Trophoblast cell (in vitro differentiated cells and primary cell): ENCODE results near the gene ADAM15.

Source experiments
- DNase-seq, 2 donors: peaks; one replicate each; pipeline ENCODE4 v3.0.0-alpha.2; 2016
- H2AFZ ChIP-seq: 2 replicates; pipeline ENCODE4 v1.6.1; 2013; ENCODE audit warnings: low read length, moderate library complexity, mild to moderate bottlenecking; ENCODE audit not compliant: insufficient read depth, poor library complexity
- H2AK5ac ChIP-seq: 2 replicates; pipeline ENCODE4 v1.6.1; 2013; ENCODE audit warnings: mild to moderate bottlenecking, low read length
- H2BK120ac ChIP-seq: 2 replicates; pipeline ENCODE4 v1.6.1; 2013; ENCODE audit warnings: low read length, mild to moderate bottlenecking, moderate library complexity; ENCODE audit not compliant: insufficient read depth, poor library complexity
- H2BK12ac ChIP-seq: 2 replicates; pipeline ENCODE4 v1.6.1; 2013; ENCODE audit warnings: mild to moderate bottlenecking, low read length, moderate library complexity
- H2BK5ac ChIP-seq: 2 replicates; pipeline ENCODE4 v1.6.1; 2013; ENCODE audit warnings: low read length, low read depth, moderate library complexity, mild to moderate bottlenecking; ENCODE audit not compliant: poor library complexity
- H3K14ac ChIP-seq: 2 replicates; pipeline ENCODE4 v1.6.1; 2013; ENCODE audit warnings: mild to moderate bottlenecking, low read length
- H3K18ac ChIP-seq: 2 replicates; pipeline ENCODE4 v1.6.1; 2013; ENCODE audit warnings: mild to moderate bottlenecking, low read length
- H3K23ac ChIP-seq: 2 replicates; pipeline ENCODE4 v1.6.1; 2013; ENCODE audit warnings: low read length
- H3K27ac ChIP-seq: 2 replicates; pipeline ENCODE4 v1.5.1; 2013; ENCODE audit warnings: low read depth, mild to moderate bottlenecking, inconsistent platforms, low read length, moderate library complexity
- H3K27me3 ChIP-seq: 2 replicates; pipeline ENCODE4 v1.6.1; 2013; ENCODE audit warnings: inconsistent platforms, mild to moderate bottlenecking, low read length, moderate library complexity; ENCODE audit not compliant: insufficient read depth
- H3K36me3 ChIP-seq, 2 experiments: 1 replicate in 1 of 2; 2 replicates in 1 of 2; pipeline ENCODE4 v1.6.1; 2013; ENCODE audit warnings: low read length in 2 of 2, mild to moderate bottlenecking in 2 of 2, moderate library complexity in 1 of 2; ENCODE audit not compliant: insufficient read depth in 2 of 2, control insufficient read depth in 1 of 2
- H3K4ac ChIP-seq: 2 replicates; pipeline ENCODE4 v1.6.1; 2013; ENCODE audit warnings: low read depth, mild to moderate bottlenecking, low read length, moderate library complexity
- H3K4me1 ChIP-seq, 2 experiments: 1 replicate in 1 of 2; 2 replicates in 1 of 2; pipeline ENCODE4 v1.6.1; 2013; ENCODE audit warnings: low read length in 2 of 2, mild to moderate bottlenecking in 2 of 2, moderate library complexity in 1 of 2; ENCODE audit not compliant: insufficient read depth in 2 of 2, control insufficient read depth in 1 of 2
- H3K4me2 ChIP-seq: 2 replicates; pipeline ENCODE4 v1.6.1; 2013; ENCODE audit warnings: inconsistent platforms, mild to moderate bottlenecking, low read length, moderate library complexity
- H3K4me3 ChIP-seq: 2 replicates; pipeline ENCODE4 v1.5.1; 2013; ENCODE audit warnings: mild to moderate bottlenecking, low read depth, low read length, inconsistent platforms
- H3K79me1 ChIP-seq: one replicate; pipeline ENCODE4 v1.6.1; 2013; ENCODE audit warnings: low read length
- H3K79me2 ChIP-seq: 2 replicates; pipeline ENCODE4 v1.6.1; 2013; ENCODE audit warnings: low read length, mild to moderate bottlenecking; ENCODE audit not compliant: control insufficient read depth, insufficient read depth, poor library complexity
- H3K9ac ChIP-seq: 2 replicates; pipeline ENCODE4 v1.6.1; 2013; ENCODE audit warnings: mild to moderate bottlenecking, low read length
- H3K9me3 ChIP-seq: 2 replicates; pipeline ENCODE4 v1.6.1; 2013; ENCODE audit warnings: low read depth, mild to moderate bottlenecking, control low read depth, inconsistent platforms, low read length; ENCODE audit not compliant: insufficient read depth
- H4K12ac ChIP-seq: 2 replicates; pipeline ENCODE4 v1.6.1; 2013; ENCODE audit warnings: low read depth, mild to moderate bottlenecking, low read length, moderate library complexity
- H4K8ac ChIP-seq: 2 replicates; pipeline ENCODE4 v1.6.1; 2013; ENCODE audit warnings: low read depth, mild to moderate bottlenecking, low read length, moderate library complexity
- H4K91ac ChIP-seq: one replicate; pipeline ENCODE4 v1.6.1; 2013; ENCODE audit warnings: low read depth, mild to moderate bottlenecking, low read length, moderate library complexity
- WGBS: extraction: QIAGEN DNeasy Blood & Tissue Kit; methylation state at CpG from one replicate; pipeline ENCODE4 v1.1.7; 2013; ENCODE audit warnings: missing lambda C conversion rate; ENCODE audit not compliant: insufficient read length, insufficient coverage; ENCODE audit errors: extremely low coverage; 5-methylcytosine and 5-hydroxymethylcytosine counted together

The ADAM15 gene

DNA sequence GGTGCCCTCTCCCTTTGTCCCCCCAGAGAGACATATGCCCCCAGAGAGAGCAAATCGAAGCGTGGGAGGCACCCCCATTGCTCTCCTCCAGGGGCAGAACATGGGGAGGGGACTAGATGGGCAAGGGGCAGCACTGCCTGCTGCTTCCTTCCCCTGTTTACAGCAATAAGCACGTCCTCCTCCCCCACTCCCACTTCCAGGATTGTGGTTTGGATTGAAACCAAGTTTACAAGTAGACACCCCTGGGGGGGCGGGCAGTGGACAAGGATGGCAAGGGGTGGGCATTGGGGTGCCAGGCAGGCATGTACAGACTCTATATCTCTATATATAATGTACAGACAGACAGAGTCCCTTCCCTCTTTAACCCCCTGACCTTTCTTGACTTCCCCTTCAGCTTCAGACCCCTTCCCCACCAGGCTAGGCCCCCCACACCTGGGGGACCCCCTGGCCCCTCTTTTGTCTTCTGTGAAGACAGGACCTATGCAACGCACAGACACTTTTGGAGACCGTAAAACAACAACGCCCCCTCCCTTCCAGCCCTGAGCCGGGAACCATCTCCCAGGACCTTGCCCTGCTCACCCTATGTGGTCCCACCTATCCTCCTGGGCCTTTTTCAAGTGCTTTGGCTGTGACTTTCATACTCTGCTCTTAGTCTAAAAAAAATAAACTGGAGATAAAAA lies 35.9 kb downstream of the ADAM15 start:
- H3K79me1 ChIP-seq: peaks cover 7% of the 10 kb centered on the region
- H3K4ac ChIP-seq: no peak overlapping the region
- no peak overlapping the region for H4K91ac ChIP-seq

DNA sequence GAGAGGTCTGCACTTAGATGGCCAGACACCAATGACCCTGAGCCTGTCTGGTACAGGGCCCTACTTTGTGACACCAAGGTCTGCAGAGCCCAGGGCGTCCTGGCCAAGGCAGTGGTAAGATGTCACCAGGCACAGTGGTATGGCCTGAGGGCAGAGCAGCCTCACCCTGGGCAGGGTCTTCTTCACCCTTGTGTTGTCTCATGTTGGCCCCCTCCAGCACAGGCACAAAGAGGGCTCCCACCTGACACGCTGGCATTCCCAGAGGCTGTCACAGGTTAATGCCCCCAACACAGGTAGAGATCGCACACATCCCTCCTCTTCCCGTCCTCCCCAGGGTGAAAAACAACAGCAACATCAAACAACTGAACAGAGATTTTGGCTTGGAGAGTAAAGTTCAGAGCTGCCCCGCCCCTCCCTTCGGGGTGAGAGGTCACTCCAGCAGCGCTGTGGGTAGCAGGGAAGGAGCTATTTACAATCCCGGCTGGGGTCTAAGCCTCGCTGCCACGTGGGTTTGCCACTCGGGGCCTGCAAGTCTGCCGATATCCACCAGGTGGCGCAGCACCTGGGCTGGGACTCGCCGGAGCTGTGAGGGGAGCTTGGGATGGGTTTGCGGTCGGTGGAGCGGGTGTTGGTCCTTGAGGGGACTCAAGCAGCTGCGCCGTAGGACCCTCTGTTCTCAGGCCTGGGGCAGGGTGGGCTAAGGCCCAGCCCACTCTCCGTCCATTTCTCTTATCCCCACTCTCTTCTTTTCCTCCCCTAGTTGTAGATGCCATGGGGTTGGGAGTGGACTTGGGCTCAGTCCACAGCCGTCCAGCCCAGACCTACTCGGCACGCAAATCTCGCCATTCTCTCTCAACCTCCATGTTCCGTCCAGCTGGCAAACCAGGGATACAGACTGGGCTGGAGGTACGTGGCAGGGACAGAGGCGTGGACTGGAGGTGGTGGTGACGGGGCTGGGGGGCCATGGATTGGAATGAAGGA lies 40.2 kb downstream of the ADAM15 start:
- DNase-seq: peak; percentile 88 to 96

More for the DNA sequence above, 35.9 kb downstream of the ADAM15 start:
- no peak overlapping the region for H3K18ac ChIP-seq
- no peak overlapping the region for H2BK120ac ChIP-seq
- no peak overlapping the region for H3K4me2 ChIP-seq
- no peak overlapping the region for H2AFZ ChIP-seq
- H4K8ac ChIP-seq: no peak overlapping the region
- H3K27ac ChIP-seq: no peak overlapping the region
- peaks cover 6% of the 10 kb centered on the region for H3K9me3 ChIP-seq
- no peak for DNase-seq
- no peak overlapping the region for H3K14ac ChIP-seq
- H2AK5ac ChIP-seq: no peak overlapping the region
- H3K27me3 ChIP-seq: peaks cover 19% of the 10 kb centered on the region
- no peak overlapping the region for H3K23ac ChIP-seq
- no peak overlapping the region for H3K9ac ChIP-seq
- peaks cover 16 to 19% of the 10 kb centered on the region in 2 experiments for H3K4me1 ChIP-seq
- no peak overlapping the region for H2BK12ac ChIP-seq
- H3K79me2 ChIP-seq: no peaks in the 10 kb centered on the region
- H3K4me3 ChIP-seq: no peak overlapping the region
- H3K36me3 ChIP-seq: no peaks in the 10 kb centered on the region
- H4K12ac ChIP-seq: no peak overlapping the region
- WGBS: no CpG with 5 or more reads among the region's 8 CpGs
- H2BK5ac ChIP-seq: no peak overlapping the region

DNA sequence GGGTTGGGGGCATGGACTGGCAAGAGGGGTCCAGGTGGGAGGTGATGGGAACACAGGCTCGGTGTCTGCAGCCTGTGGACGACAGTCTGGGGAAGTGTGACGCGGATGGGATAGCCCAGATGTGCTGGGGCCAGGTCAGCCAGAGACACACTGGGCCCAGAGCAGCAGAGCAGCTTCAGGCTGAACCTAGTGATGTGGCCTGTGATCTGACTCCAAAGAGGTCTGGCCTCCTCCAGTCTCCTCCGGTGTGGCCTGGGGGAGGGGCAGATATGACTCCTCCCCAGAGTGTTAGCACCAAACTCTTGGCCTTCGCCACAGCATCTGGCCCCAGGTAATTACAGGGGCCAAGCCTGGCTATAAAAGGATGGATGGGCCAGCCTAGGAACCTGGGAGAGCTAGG lies 41.0 kb downstream of the ADAM15 start:
- Histone ChIP-seq H4K91ac (no peak overlapping the region), H3K4me2 (no peak overlapping the region), H3K23ac (no peak overlapping the region), H3K4ac (no peak overlapping the region), H3K14ac (no peak overlapping the region), H2AFZ (no peak overlapping the region), H3K9me3 (peaks cover 2% of the 10 kb centered on the region), H4K12ac (no peak overlapping the region), H3K79me2 (no peaks in the 10 kb centered on the region), H3K27ac (no peak overlapping the region), H3K27me3 (no peaks in the 10 kb centered on the region), H2BK12ac (no peak overlapping the region), H3K4me1 (peaks cover 3 to 8% of the 10 kb centered on the region in 2 experiments), H3K9ac (no peak overlapping the region), H3K4me3 (no peak overlapping the region), H2BK120ac (no peak overlapping the region), H4K8ac (no peak overlapping the region), H3K36me3 (no peaks in the 10 kb centered on the region), H3K18ac (no peak overlapping the region), H2BK5ac (no peak overlapping the region), H3K79me1 (peaks cover 2% of the 10 kb centered on the region), H2AK5ac (peak overlapping the region; percentile 46)
- DNase-seq: peak in 1 of 2 donors; percentile 29
- WGBS: no CpG with 5 or more reads among the region's 6 CpGs

More for the DNA sequence above, 40.2 kb downstream of the ADAM15 start:
- no peaks in the 10 kb centered on the region for H3K36me3 ChIP-seq
- H3K4me1 ChIP-seq: peaks cover 3 to 8% of the 10 kb centered on the region in 2 experiments
- no peak overlapping the region for H2BK120ac ChIP-seq
- no peak overlapping the region for H3K27ac ChIP-seq
- no peak overlapping the region for H2AFZ ChIP-seq
- H3K23ac ChIP-seq: no peak overlapping the region
- WGBS: no CpG with 5 or more reads among the region's 29 CpGs
- no peak overlapping the region for H4K12ac ChIP-seq
- no peak overlapping the region for H2AK5ac ChIP-seq
- no peaks in the 10 kb centered on the region for H3K27me3 ChIP-seq
- no peak overlapping the region for H4K8ac ChIP-seq
- peaks cover 2% of the 10 kb centered on the region for H3K79me1 ChIP-seq
- peak overlapping the region; percentile 21 for H2BK12ac ChIP-seq
- H3K14ac ChIP-seq: peak overlapping the region; percentile 30
- peaks cover 2% of the 10 kb centered on the region for H3K9me3 ChIP-seq
- no peak overlapping the region for H3K9ac ChIP-seq
- no peak overlapping the region for H3K4me3 ChIP-seq
- no peak overlapping the region for H2BK5ac ChIP-seq
- H3K79me2 ChIP-seq: no peaks in the 10 kb centered on the region
- no peak overlapping the region for H3K4ac ChIP-seq
- peak overlapping the region; percentile 21 for H3K4me2 ChIP-seq
- no peak overlapping the region for H4K91ac ChIP-seq
- H3K18ac ChIP-seq: peak overlapping the region; percentile 51

- H3K23ac ChIP-seq: no peak overlapping the region
- no peak overlapping the region for H3K27ac ChIP-seq
- H2BK5ac ChIP-seq: no peak overlapping the region
- peak overlapping the region; percentile 16 for H2AK5ac ChIP-seq
- H3K4me3 ChIP-seq: no peak overlapping the region
- H4K91ac ChIP-seq: no peak overlapping the region
- peaks cover 2% of the 10 kb centered on the region for H3K9me3 ChIP-seq
- no peak overlapping the region for H4K8ac ChIP-seq
- no peaks in the 10 kb centered on the region for H3K36me3 ChIP-seq
- H4K12ac ChIP-seq: no peak overlapping the region
- no peak overlapping the region for H2BK12ac ChIP-seq
- H3K4ac ChIP-seq: no peak overlapping the region
- H3K27me3 ChIP-seq: no peaks in the 10 kb centered on the region
- DNase-seq: no peak
- H3K14ac ChIP-seq: no peak overlapping the region
- no peaks in the 10 kb centered on the region for H3K79me2 ChIP-seq
- no peak overlapping the region for H2BK120ac ChIP-seq
- H3K18ac ChIP-seq: no peak overlapping the region
- H3K79me1 ChIP-seq: peaks cover 2% of the 10 kb centered on the region
- no peak overlapping the region for H3K4me2 ChIP-seq
- H3K4me1 ChIP-seq: peaks cover 3 to 8% of the 10 kb centered on the region in 2 experiments
- H3K9ac ChIP-seq: no peak overlapping the region
- no CpG with 5 or more reads among the region's 12 CpGs for WGBS
- no peak overlapping the region for H2AFZ ChIP-seq
These were observed 41.5 kb downstream of the ADAM15 start for GRCh38 chr1:155092641-155093040.
